Activated B cell treated with CpG ODN at 0.5 μM for 24 hours (primary cell): ENCODE results near the gene BABAM2. TPM values are rescaled to one million over a fixed set of nuclear protein-coding genes. Genes with fewer than 3 reads are reported as not detected.
"Not testable (repeated sequence)": the region's sequence is repeated elsewhere in the genome, so short reads cannot be mapped to it uniquely, and the experiment has no call there.

Source experiments
- ATAC-seq: fragments of 200-7000 bp; cut with Tn5 transposase; one replicate; pipeline ENCODE4 v1.10.0; 2021; ENCODE audit warnings: low read depth, mild to moderate bottlenecking, moderate library complexity
- CTCF ChIA-PET: fragments of 350-600 bp; sonication (Branson Sonifier 250); formaldehyde crosslinking; loops from one replicate; lab custom pipeline; 2021; ENCODE audit warnings: antibody characterized with exemption; lab: Charles Lee
- POLR2A ChIA-PET: fragments of 350-600 bp; sonication (Branson Sonifier 250); formaldehyde crosslinking; loops from one replicate; lab custom pipeline; 2021; ENCODE audit warnings: antibody characterized with exemption; lab: Charles Lee
- DNase-seq: peaks from one replicate; pipeline ENCODE4 v3.0.0; 2022
- H3K27ac Mint-ChIP-seq: one replicate; pipeline ENCODE4 v1.8.0; 2020; ENCODE audit warnings: mixed read lengths
- H3K27me3 Mint-ChIP-seq: one replicate; pipeline ENCODE4 v1.8.0; 2021; ENCODE audit warnings: mixed read lengths
- H3K36me3 Mint-ChIP-seq: one replicate; pipeline ENCODE4 v1.8.0; 2021; ENCODE audit warnings: low read depth, mixed read lengths
- H3K4me1 Mint-ChIP-seq: one replicate; pipeline ENCODE4 v1.8.0; 2021; ENCODE audit warnings: mixed read lengths
- H3K4me3 Mint-ChIP-seq: one replicate; pipeline ENCODE4 v1.8.0; 2020; ENCODE audit warnings: mild to moderate bottlenecking, mixed read lengths
- H3K9me3 Mint-ChIP-seq: one replicate; pipeline ENCODE4 v1.8.0; 2020; ENCODE audit warnings: mixed read lengths
- intact Hi-C: fragments of 100-400 bp; cut with micrococcal nuclease; formaldehyde crosslinking; loops from one replicate; pipeline ENCODE4 v1.15.1; 2024
- total RNA-seq: library from RNA; stranded (reverse); gene quantifications from 2 replicates; pipeline ENCODE4 v1.2.3, GENCODE V29; 2022
- TF ChIP-seq, protein P1 (sequence below): fragments of 200-600 bp; IDR thresholded peaks from one replicate; pipeline ENCODE4 v1.8.0; 2022; ENCODE audit warnings: antibody characterized with exemption, mild to moderate bottlenecking

The BABAM2 gene
- total RNA-seq, 1 donor from 2014 or later, result 55.6 TPM

GRCh38 chr2:28021898-28022297, 131.4 kb downstream of the BABAM2 start:
- Mint-ChIP-seq H3K27me3 (no peaks in the 10 kb centered on the region), H3K36me3 (peaks cover 43% of the 10 kb centered on the region), H3K4me1 (no peaks in the 10 kb centered on the region), H3K27ac (no peak overlapping the region), H3K9me3 (peaks cover 7% of the 10 kb centered on the region), H3K4me3 (no peak overlapping the region)
- TF ChIP-seq, protein P1, sequence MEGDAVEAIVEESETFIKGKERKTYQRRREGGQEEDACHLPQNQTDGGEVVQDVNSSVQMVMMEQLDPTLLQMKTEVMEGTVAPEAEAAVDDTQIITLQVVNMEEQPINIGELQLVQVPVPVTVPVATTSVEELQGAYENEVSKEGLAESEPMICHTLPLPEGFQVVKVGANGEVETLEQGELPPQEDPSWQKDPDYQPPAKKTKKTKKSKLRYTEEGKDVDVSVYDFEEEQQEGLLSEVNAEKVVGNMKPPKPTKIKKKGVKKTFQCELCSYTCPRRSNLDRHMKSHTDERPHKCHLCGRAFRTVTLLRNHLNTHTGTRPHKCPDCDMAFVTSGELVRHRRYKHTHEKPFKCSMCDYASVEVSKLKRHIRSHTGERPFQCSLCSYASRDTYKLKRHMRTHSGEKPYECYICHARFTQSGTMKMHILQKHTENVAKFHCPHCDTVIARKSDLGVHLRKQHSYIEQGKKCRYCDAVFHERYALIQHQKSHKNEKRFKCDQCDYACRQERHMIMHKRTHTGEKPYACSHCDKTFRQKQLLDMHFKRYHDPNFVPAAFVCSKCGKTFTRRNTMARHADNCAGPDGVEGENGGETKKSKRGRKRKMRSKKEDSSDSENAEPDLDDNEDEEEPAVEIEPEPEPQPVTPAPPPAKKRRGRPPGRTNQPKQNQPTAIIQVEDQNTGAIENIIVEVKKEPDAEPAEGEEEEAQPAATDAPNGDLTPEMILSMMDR, result no peak
- ChIA-PET POLR2A (no interaction called here), CTCF (no interaction called here)
- DNase-seq (no peak), ATAC-seq (no peak)
- intact Hi-C loops, result no loop called here

- ATAC-seq, result no peak
- intact Hi-C loops, result no loop called here
- no peak overlapping the region for H3K27ac Mint-ChIP-seq
Observed at GRCh38 chr2:28025123-28025522, 134.6 kb downstream of the BABAM2 start.

DNA sequence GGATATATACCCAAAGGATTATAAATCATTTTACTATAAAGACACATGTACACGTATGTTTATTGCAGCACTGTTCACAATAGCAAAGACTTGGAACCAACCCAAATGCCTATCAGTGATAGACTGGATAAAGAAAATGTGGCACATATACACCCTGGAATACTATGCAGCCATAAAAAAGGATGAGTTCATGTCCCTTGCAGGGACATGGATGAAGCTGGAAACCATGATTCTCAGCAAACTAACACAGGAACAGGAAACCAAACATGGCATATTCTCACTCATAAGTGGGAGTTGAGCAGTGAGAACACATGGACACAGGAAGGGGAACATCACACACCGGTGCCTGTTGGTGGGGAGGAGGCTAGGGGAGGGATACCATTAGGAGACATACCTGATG, 135.7 kb downstream of the BABAM2 start:
- peaks cover 41% of the 10 kb centered on the region for H3K36me3 Mint-ChIP-seq
- POLR2A ChIA-PET, DNase-seq: not testable (repeated sequence)

More at GRCh38 chr2:28025123-28025522, 134.6 kb downstream of the BABAM2 start:
- CTCF ChIA-PET, result no interaction called here
- H3K27me3 Mint-ChIP-seq, result no peaks in the 10 kb centered on the region
- H3K4me3 Mint-ChIP-seq, result no peak overlapping the region
- POLR2A ChIA-PET, result no interaction called here
- peaks cover 3% of the 10 kb centered on the region for H3K9me3 Mint-ChIP-seq
- TF ChIP-seq, protein P1, result no peak
- H3K36me3 Mint-ChIP-seq, result peaks cover 41% of the 10 kb centered on the region
- DNase-seq, result no peak
- H3K4me1 Mint-ChIP-seq, result no peaks in the 10 kb centered on the region

GRCh38 chr2:28028025-28028424, 137.5 kb downstream of the BABAM2 start:
- ChIA-PET POLR2A (no interaction called here), CTCF (no interaction called here)
- Mint-ChIP-seq H3K36me3 (peaks cover 36% of the 10 kb centered on the region), H3K4me3 (no peak overlapping the region), H3K27me3 (no peaks in the 10 kb centered on the region), H3K9me3 (peaks cover 3% of the 10 kb centered on the region), H3K4me1 (no peaks in the 10 kb centered on the region), H3K27ac (no peak overlapping the region)
- ATAC-seq (no peak), DNase-seq (no peak)
- intact Hi-C loops, result no loop called here
- TF ChIP-seq, protein P1, result no peak

More for the DNA sequence above, 135.7 kb downstream of the BABAM2 start:
- H3K9me3 Mint-ChIP-seq, ATAC-seq, H3K4me3 Mint-ChIP-seq, CTCF ChIA-PET, H3K27ac Mint-ChIP-seq, intact Hi-C loops, H3K27me3 Mint-ChIP-seq, H3K4me1 Mint-ChIP-seq: not testable (repeated sequence)

- Mint-ChIP-seq H3K27ac (no peak overlapping the region), H3K4me1 (no peaks in the 10 kb centered on the region), H3K9me3 (peaks cover 3% of the 10 kb centered on the region), H3K27me3 (no peaks in the 10 kb centered on the region), H3K4me3 (no peak overlapping the region), H3K36me3 (peaks cover 23% of the 10 kb centered on the region)
- no peak for ATAC-seq
- intact Hi-C loops, result no loop called here
- POLR2A ChIA-PET, result no interaction called here
- TF ChIP-seq, protein P1, result no peak
- CTCF ChIA-PET, result no interaction called here
- DNase-seq, result no peak
Observed at GRCh38 chr2:28030600-28030999, 140.1 kb downstream of the BABAM2 start.

DNA sequence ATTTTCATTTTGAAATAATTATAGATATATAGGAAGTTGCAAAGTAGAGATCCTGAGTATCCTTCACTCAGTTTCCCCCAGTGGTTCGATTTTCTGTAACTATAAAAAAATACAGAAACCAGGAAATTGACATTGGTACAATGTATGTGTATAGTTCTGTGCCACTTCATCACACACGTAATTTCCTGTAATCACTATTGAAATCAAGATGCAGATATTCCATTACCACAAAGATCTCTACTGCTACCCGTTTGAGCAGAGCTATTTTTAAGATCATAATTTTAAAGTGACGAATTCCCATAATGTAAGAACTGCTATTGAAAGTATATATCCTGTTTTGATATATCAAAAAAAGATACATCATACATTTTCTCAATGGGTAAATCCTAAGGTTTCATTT, 142.3 kb downstream of the BABAM2 start:
- TF ChIP-seq, protein P1, result no peak
- intact Hi-C loops, result no loop called here
- Mint-ChIP-seq H3K4me1 (no peaks in the 10 kb centered on the region), H3K9me3 (no peaks in the 10 kb centered on the region), H3K27ac (no peak overlapping the region), H3K27me3 (no peaks in the 10 kb centered on the region), H3K36me3 (peaks cover 7% of the 10 kb centered on the region), H3K4me3 (no peak overlapping the region)
- no peak for ATAC-seq
- DNase-seq, result no peak
- ChIA-PET POLR2A (no interaction called here), CTCF (no interaction called here)
